ENCODE measurements around the gene FAM163B. TPM values are rescaled to one million over a fixed set of nuclear protein-coding genes. Genes with fewer than 3 reads are reported as not detected.

The FAM163B gene
- total and polyA plus RNA-seq, 2 of the 8 experiments (the other 6 are each of a cell fraction or from before 2014, with no cell fraction given) = 0.63 to 1.0 TPM

DNA sequence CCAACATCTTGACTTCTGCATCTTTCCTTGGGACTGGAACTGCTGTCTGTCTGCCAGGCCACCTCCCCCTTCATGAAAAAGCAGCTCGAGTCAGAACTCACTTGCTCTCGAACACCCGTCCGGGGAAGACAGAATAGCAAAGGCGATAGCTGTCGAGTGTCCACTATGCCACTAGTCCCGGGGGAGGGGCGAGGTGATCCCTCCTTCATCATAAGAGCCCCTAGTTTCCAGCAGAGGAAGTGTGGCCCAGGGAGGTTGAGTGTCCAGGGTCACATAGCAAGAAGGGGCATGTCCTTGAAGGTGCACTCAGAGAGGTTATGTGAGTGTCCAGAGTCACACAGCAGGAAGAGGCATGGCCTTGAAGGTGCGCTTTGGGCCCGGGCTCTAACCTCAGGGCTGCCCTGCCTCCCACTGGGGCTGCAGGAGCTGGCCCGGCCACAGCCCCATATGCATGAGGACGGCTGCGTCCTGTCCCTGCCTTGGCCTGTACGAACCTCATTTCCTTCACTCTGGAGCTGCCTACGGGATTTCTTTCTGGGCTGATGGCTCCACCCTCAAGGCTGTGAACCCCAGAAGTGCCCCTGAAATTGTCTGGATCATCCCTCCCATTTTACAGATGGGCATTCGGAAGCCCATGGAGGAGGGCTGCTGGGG lies 33.6 kb upstream of the FAM163B start:
- no peak overlapping the region for H2AFZ ChIP-seq (ENCODE audit: low read length)
- H3K4me2 ChIP-seq (ENCODE audit: insufficient read depth in 1 of 2, low read depth in 2 of 2, low read length in 2 of 2) = no peak overlapping the region
- H3K4me1 ChIP-seq (replicated peaks in 1 of 4; ENCODE audit: control insufficient read depth in 3 of 4, insufficient read depth in 4 of 4, low read length in 3 of 4) = peaks cover 0 to 8% (median 1%) of the 10 kb centered on the region in 4 experiments; a peak in 5 of 7 replicates
- H2BK120ac ChIP-seq (replicated peaks; ENCODE audit: low read depth, low read length) = no peak overlapping the region
- no peak overlapping the region for H4K8ac ChIP-seq (ENCODE audit: extremely low read depth, insufficient read depth, low read length)
- H3K23me2 ChIP-seq (ENCODE audit: low read depth, low read length) = 0 out of 2 replicates have a peak, but pooled peaks cover 1% of the 10 kb centered on the region
- no peak overlapping the region for H3K14ac ChIP-seq (ENCODE audit: insufficient read length)
- no peak overlapping the region for H3K4me3 ChIP-seq (ENCODE audit: extremely low read depth in 1 of 4, insufficient read depth in 2 of 4, low read depth in 3 of 4, low read length in 4 of 4)
- H2BK5ac ChIP-seq (ENCODE audit: low read depth, low read length) = no peak overlapping the region
- peaks cover 0 to 2% of the 10 kb centered on the region in 2 experiments for H4K20me1 ChIP-seq (replicated peaks in 1 of 2; ENCODE audit: control insufficient read depth in 1 of 2, insufficient read depth in 2 of 2, low read length in 2 of 2)
- no peak overlapping the region for H4K5ac ChIP-seq (ENCODE audit: insufficient read length, low read depth, low read length)
- H3K36me3 ChIP-seq (ENCODE audit: control insufficient read depth in 2 of 4, insufficient read depth in 4 of 4, low read length in 3 of 4) = no peaks in the 10 kb centered on the region
- H2BK12ac ChIP-seq (ENCODE audit: low read depth, low read length) = no peak overlapping the region
- TF ChIP-seq, protein P1, sequence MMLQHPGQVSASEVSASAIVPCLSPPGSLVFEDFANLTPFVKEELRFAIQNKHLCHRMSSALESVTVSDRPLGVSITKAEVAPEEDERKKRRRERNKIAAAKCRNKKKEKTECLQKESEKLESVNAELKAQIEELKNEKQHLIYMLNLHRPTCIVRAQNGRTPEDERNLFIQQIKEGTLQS (IDR thresholded peaks at IDR 0.05; ENCODE audit: insufficient read depth, low read depth, low read length) = no peak
- no peak for TF ChIP-seq SAP30 (IDR thresholded peaks at IDR 0.05; ENCODE audit: insufficient read depth, insufficient replicate concordance, low read length)
- TF ChIP-seq TBP (IDR thresholded peaks at IDR 0.05; ENCODE audit: low read depth, low read length) = no peak
- no peak for TF ChIP-seq EZH2 (IDR thresholded peaks at IDR 0.05; ENCODE audit: low read depth, low read length, severe bottlenecking)
- no peak for TF ChIP-seq CTBP2 (IDR thresholded peaks at IDR 0.05; ENCODE audit: borderline replicate concordance, insufficient read depth, insufficient read length, low read length)
- no peak for TF ChIP-seq SRF (IDR thresholded peaks at IDR 0.05; ENCODE audit: low read depth, low read length)
- no peak for TF ChIP-seq TAF1 (IDR thresholded peaks at IDR 0.05; ENCODE audit: low read depth, low read length)
- TF ChIP-seq GABPA (IDR thresholded peaks at IDR 0.05; ENCODE audit: borderline replicate concordance, insufficient read depth, low read length) = no peak
- no peak for TF ChIP-seq CREB1 (IDR thresholded peaks at IDR 0.05)
- no peak for TF ChIP-seq SIX5 (IDR thresholded peaks at IDR 0.05; ENCODE audit: low read depth, low read length)
- TF ChIP-seq SP2 (IDR thresholded peaks at IDR 0.05; ENCODE audit: low read length) = no peak
- H3K27ac ChIP-seq (ENCODE audit: low read depth, low read length) = no peak overlapping the region
- no peaks in the 10 kb centered on the region for H3K79me2 ChIP-seq (ENCODE audit: control insufficient read depth in 1 of 2, insufficient read depth in 2 of 2, low read length in 2 of 2)
- CTCF ChIA-PET (ENCODE audit: partially characterized antibody) = interaction anchor here (0.6 to 3.3 kb wide), 9 partner anchors 10 to 165 kb away, joined by 3 to 14 read pairs (median 3); partner anchors contain the start of gene ADAMTSL2
- no peak overlapping the region for H3K9ac ChIP-seq (replicated peaks in 1 of 4; ENCODE audit: extremely low read depth in 1 of 4, low read depth in 3 of 4, low read length in 3 of 4)
- H4K91ac ChIP-seq (replicated peaks; ENCODE audit: insufficient read length, low read length) = no peak overlapping the region
- H3K4ac ChIP-seq (replicated peaks; ENCODE audit: insufficient read length, low read depth, low read length) = no peak overlapping the region
- no peak for DNase-seq (ENCODE audit: low read depth in 1 of 2, low spot score in 2 of 2)
- no peak overlapping the region for H3K18ac ChIP-seq (ENCODE audit: extremely low read depth, low read length)
- no peak overlapping the region for H3K23ac ChIP-seq (ENCODE audit: insufficient read length)
- POLR2A ChIA-PET (ENCODE audit: partially characterized antibody) = interaction anchor here (0.9 to 1.5 kb wide), 2 partner anchors 19 to 39 kb away, joined by 4 to 5 read pairs; no protein-coding TSS in a partner anchor
- no peak overlapping the region for H3K56ac ChIP-seq (replicated peaks; ENCODE audit: insufficient read length, low read depth, low read length)
- 89% methylated on average over 16 of the region's 16 CpGs; no CpG with 5 or more reads in 1 of the 2 experiments for WGBS, 2 experiments (ENCODE audit: extremely low coverage in 1 of 2, insufficient coverage in 1 of 2, insufficient read length in 1 of 2, insufficient replicate concordance in 2 of 2, low coverage in 1 of 2, low lambda C conversion rate in 2 of 2, missing lambda C conversion rate in 1 of 2)
- FAIRE-seq = no peak
- no peaks in the 10 kb centered on the region for H3K9me3 ChIP-seq (ENCODE audit: insufficient read depth in 2 of 2, low read depth in 1 of 2, low read length in 1 of 2)
- no peak overlapping the region; the same call in 1 of the 2 replicates for H2BK20ac ChIP-seq (ENCODE audit: low read length)
- no peak overlapping the region for H2AK5ac ChIP-seq (ENCODE audit: low read depth, low read length)
- no peaks in the 10 kb centered on the region; the same call in 1 of the 2 replicates for H3K79me1 ChIP-seq (ENCODE audit: low read depth, low read length)
- H3K27me3 ChIP-seq (replicated peaks in 1 of 4; ENCODE audit: control insufficient read depth in 3 of 4, extremely low read depth in 1 of 4, insufficient read depth in 3 of 4, low read length in 3 of 4) = no peaks in the 10 kb centered on the region; a peak in 1 of 7 replicates
- no peak overlapping the region for H2BK15ac ChIP-seq (ENCODE audit: low read length)

All from H1 (cell line).